Heart left ventricle (tissue), 16 donors: ENCODE results near the gene RAB26. TPM values are rescaled to one million over a fixed set of nuclear protein-coding genes. Genes with fewer than 3 reads are reported as not detected.
"Not testable (repeated sequence)": the region's sequence is repeated elsewhere in the genome, so short reads cannot be mapped to it uniquely, and the experiment has no call there.

Experiments
- ATAC-seq, 4 donors: fragments of 200-7000 bp; cut with Tn5 transposase; one replicate each; pipeline ENCODE4 v1.9.1; 2020 to 2022; ENCODE audit warnings: moderate library complexity in 4 of 4, mild to moderate bottlenecking in 3 of 4, moderate number of reproducible peaks in 1 of 4
- DNase-seq, 5 donors: peaks; one replicate each; pipeline ENCODE4 v3.0.0-alpha.2; 2020
- H3K27ac ChIP-seq, 12 donors: fragments of 200-600 bp; sonication (generic) in 4 of 12; one replicate each; pipeline versions ENCODE4 v1.5.0 to v1.8.0; 2016 to 2022; ENCODE audit warnings: mild to moderate bottlenecking in 2 of 12
- H3K27me3 ChIP-seq, 9 donors: fragments of 200-600 bp; sonication (generic) in 2 of 9; one replicate each; pipeline versions ENCODE4 v1.5.1 to v1.8.0; 2016 to 2022; ENCODE audit warnings: mild to moderate bottlenecking in 3 of 9
- H3K36me3 ChIP-seq, 9 donors: fragments of 200-600 bp; sonication (generic) in 2 of 9; one replicate each; pipeline versions ENCODE4 v1.5.0 to v1.8.0; 2018 to 2022; ENCODE audit warnings: mild to moderate bottlenecking in 2 of 9
- H3K4me1 ChIP-seq, 12 donors: fragments of 200-600 bp; sonication (generic) in 4 of 12; one replicate each; pipeline versions ENCODE4 v1.5.0 to v1.8.0; 2016 to 2022; ENCODE audit warnings: mild to moderate bottlenecking in 3 of 12
- H3K4me3 ChIP-seq, 12 donors: fragments of 200-600 bp; sonication (generic) in 4 of 12; one replicate each; pipeline versions ENCODE4 v1.5.0 to v1.8.0; 2017 to 2022; ENCODE audit warnings: mild to moderate bottlenecking in 9 of 12, moderate library complexity in 4 of 12
- H3K9me3 ChIP-seq, 12 donors: fragments of 200-600 bp; sonication (generic) in 4 of 12; one replicate each; pipeline versions ENCODE4 v1.5.0 to v1.8.0; 2016 to 2022; ENCODE audit warnings: mild to moderate bottlenecking in 1 of 12
- CTCF ChIP-seq, 12 donors: fragments of 200-600 bp; sonication (generic) in 4 of 12; IDR thresholded peaks; one replicate each; pipeline versions ENCODE4 v1.5.0 to v1.8.0; 2018 to 2022; ENCODE audit warnings: antibody characterized with exemption in 12 of 12, mild to moderate bottlenecking in 5 of 12
- POLR2A ChIP-seq, 2 donors: fragments of 450-650 bp; IDR thresholded peaks; one replicate each; pipeline ENCODE4 v1.6.1; 2017; ENCODE audit warnings: antibody characterized with exemption in 2 of 2, mild to moderate bottlenecking in 2 of 2, moderate library complexity in 2 of 2
- WGBS, 4 donors: extraction: QIAGEN DNeasy Blood & Tissue Kit in 2 of 4; methylation state at CpG; one replicate each; pipeline versions ENCODE4 v1.1.5 to v1.1.7; 2013 to 2018; 5-methylcytosine and 5-hydroxymethylcytosine counted together
- intact Hi-C, 10 donors: fragments of 100-400 bp; cut with DNase I; formaldehyde crosslinking; loops; one replicate each; pipeline versions ENCODE4 v1.11.1 to v1.14.2; 2022
- polyA plus RNA-seq, 2 donors: library from polyadenylated mRNA; stranded (reverse); fragments of 200-250 nt; gene quantifications; one replicate each; pipeline ENCODE4 v1.2.3, GENCODE V29; 2013
- total RNA-seq, 9 donors: library from RNA; depleted of rRNA in 2 of 9; stranded (reverse); fragments of >200 nt in 2 of 9; fragmentation: NEBNext Ultra II Directional in 3 of 9; extraction: Animal tissue kit (Norgen Biotek cat#: 25700) in 3 of 9; gene quantifications; one replicate each; pipeline versions ENCODE4 v1.1.0 to v1.2.4, GENCODE V29; 2016 to 2023
- donor health status: ischemic (EF 13 %, LVEDD 7.1; RV severe dilation, severe dysfunction).
- donor health status: healthy with polysubstance abuse.
- donor health status: DM: no; HTN: yes; CAD: no.
- donor health status: DM: no; HTN: no; CAD: no.
- donor health status: ischemic (EF 25% LVEDD 6.9; RV normal size, moderate dysfunction).
- donor health status: ischemic (EF 25% LVEDD 5.7; RV mildly dilated, moderate dysfunction).
- donor health status: healthy.
- donor health status: DM: yes; HTN: yes; CAD: no.
- donor health status: ischemic (EF 35%, LVEDD 5.7; RV mildly dilated, moderate dysfunction).
- donor health status: nonischemic (EF 11% LVEDD 7.7; RV severe dilation, severe dysfunction).
- donor health status: DM: yes; HTN: yes; CAD: no.
- donor health status: PGD.
- donor health status: ischemic (EF 29% LVEDD 5.4; RV normal size, mild dysfunction).
- donor health status: nonischemic (EF 23%, LVEDD 6.1; RV moderate dilation, normal function).

Gene RAB26
- total and polyA plus RNA-seq, 11 donors: 0.28 to 5.0 (median 0.75) TPM

GRCh38 chr16:2114885-2115590, 33.4 kb upstream of the RAB26 start:
- peaks cover 0 to 48% (median 39%) of the 10 kb centered on the region in 9 donors for H3K36me3 ChIP-seq
- peaks cover 0 to 15% (median 6%) of the 10 kb centered on the region in 12 donors for H3K4me1 ChIP-seq
- peak in 1 of 5 donors; percentile 31 for DNase-seq
- H3K27me3 ChIP-seq, ATAC-seq, H3K27ac ChIP-seq, H3K9me3 ChIP-seq, intact Hi-C loops, H3K4me3 ChIP-seq: not testable (repeated sequence)
- WGBS, 4 donors: 76 to 84% (median 82%) methylated on average over 25 to 33 of the region's 34 CpGs

- intact Hi-C loops: no loop called here
- Histone ChIP-seq H3K9me3 (no peaks in the 10 kb centered on the region), H3K4me1 (peaks cover 0 to 18% (median 6%) of the 10 kb centered on the region in 12 donors), H3K4me3 (no peak overlapping the region), H3K27ac (no peak overlapping the region), H3K27me3 (no peaks in the 10 kb centered on the region), H3K36me3 (peaks cover 0 to 43% (median 34%) of the 10 kb centered on the region in 9 donors)
- TF ChIP-seq CTCF (IDR thresholded peaks at IDR 0.05): no peak
- no peak for TF ChIP-seq POLR2A (IDR thresholded peaks at IDR 0.05)
- 80 to 91% (median 88%) methylated on average over 2 to 13 of the region's 13 CpGs for WGBS, 4 donors
- DNase-seq (peak in 1 of 5 donors; percentile 44), ATAC-seq (no peak)
Measured at GRCh38 chr16:2115591-2115973, 32.8 kb upstream of the RAB26 start.

- peak in 1 of 5 donors; percentile 46 for DNase-seq
- intact Hi-C loops, ATAC-seq, H3K9me3 ChIP-seq, H3K27me3 ChIP-seq, H3K4me3 ChIP-seq: not testable (repeated sequence)
- Histone ChIP-seq H3K4me1 (peaks cover 0 to 26% (median 9%) of the 10 kb centered on the region in 12 donors), H3K36me3 (peaks cover 0 to 34% (median 25%) of the 10 kb centered on the region in 9 donors), H3K27ac (peak overlapping the region in 2 of 12 donors; percentile 23 to 54)
- WGBS, 4 donors: 84 to 100% (median 86%) methylated on average over 1 to 24 of the region's 24 CpGs
Measured at GRCh38 chr16:2116428-2116827, 32.0 kb upstream of the RAB26 start.

GRCh38 chr16:2117341-2117740, 31.1 kb upstream of the RAB26 start:
- H3K27ac ChIP-seq, ATAC-seq, H3K27me3 ChIP-seq, intact Hi-C loops, H3K9me3 ChIP-seq, H3K4me3 ChIP-seq: not testable (repeated sequence)
- H3K36me3 ChIP-seq: peaks cover 0 to 25% (median 18%) of the 10 kb centered on the region in 9 donors
- peaks cover 1 to 35% (median 18%) of the 10 kb centered on the region in 12 donors for H3K4me1 ChIP-seq
- WGBS, 4 donors: 92 to 100% (median 93%) methylated on average over 1 to 25 of the region's 25 CpGs
- peak in 1 of 5 donors; percentile 46 for DNase-seq

GRCh38 chr16:2117960-2118722, 30.3 kb upstream of the RAB26 start:
- H3K4me3 ChIP-seq, ATAC-seq, H3K9me3 ChIP-seq, intact Hi-C loops, H3K27me3 ChIP-seq: not testable (repeated sequence)
- Histone ChIP-seq H3K4me1 (peaks cover 5 to 43% (median 26%) of the 10 kb centered on the region in 12 donors), H3K36me3 (peaks cover 0 to 20% (median 13%) of the 10 kb centered on the region in 9 donors), H3K27ac (peak overlapping the region in 1 of 12 donors; percentile 62)
- 54 to 83% (median 70%) methylated on average over 5 to 29 of the region's 35 CpGs for WGBS, 4 donors
- DNase-seq: peak in 1 of 5 donors; percentile 36

- Histone ChIP-seq H3K4me1 (peaks cover 8 to 75% (median 52%) of the 10 kb centered on the region in 12 donors), H3K4me3 (peak overlapping the region in 4 of 12 donors; percentile 6 to 39 (median 37)), H3K27ac (peak overlapping the region in 9 of 12 donors; percentile 93 to 100 (median 98))
- TF ChIP-seq CTCF (IDR thresholded peaks at IDR 0.05): peak; percentile 9 to 57 (median 38)
- not testable (repeated sequence) for H3K36me3 ChIP-seq, H3K27me3 ChIP-seq, H3K9me3 ChIP-seq
- 9 to 57% (median 44%) methylated on average over 7 to 9 of the region's 9 CpGs for WGBS, 4 donors
- peak in 1 of 4 donors; percentile 20 for ATAC-seq
- intact Hi-C loops: loop anchor here in 1 of 10 donors (2.0 kb wide), 1 partner anchor 19 kb away; no protein-coding TSS in a partner anchor
- peak in 3 of 5 donors; percentile 55 to 67 (median 58) for DNase-seq
Measured at GRCh38 chr16:2121325-2121724, 27.1 kb upstream of the RAB26 start.
